SU-DHL-6 (cell line): ENCODE results near the gene MUC3A.

Source experiments
- H2AFZ ChIP-seq: fragments of 200-600 bp; sonication (generic); 2 replicates; pipeline ENCODE4 v1.6.1; 2014; ENCODE audit warnings: low read depth, mild to moderate bottlenecking, moderate library complexity, mixed read lengths, antibody characterized with exemption, low read length; ENCODE audit not compliant: severe bottlenecking
- H3F3A ChIP-seq: fragments of 200-600 bp; shearing (Covaris generic); 2 replicates; pipeline ENCODE4 v1.6.0; 2016; ENCODE audit warnings: antibody characterized with exemption, mild to moderate bottlenecking; ENCODE audit not compliant: insufficient read depth
- H3K27ac ChIP-seq: fragments of 200-600 bp; sonication (generic); 2 replicates; pipeline ENCODE4 v1.5.1; 2016; ENCODE audit warnings: low read depth, mild to moderate bottlenecking, low read length, moderate library complexity, mixed read lengths
- H3K27me3 ChIP-seq: fragments of 200-600 bp; sonication (generic), shearing (Covaris generic); 2 replicates; pipeline ENCODE4 v1.6.0; 2014; ENCODE audit warnings: mild to moderate bottlenecking, low read length
- H3K36me3 ChIP-seq: fragments of 200-600 bp; sonication (generic); 2 replicates; pipeline ENCODE4 v1.6.1; 2014; ENCODE audit warnings: mild to moderate bottlenecking, low read length, mixed read lengths
- H3K4me2 ChIP-seq: fragments of 300-600, 200-600 bp; shearing (Covaris generic), sonication (generic); 2 replicates; pipeline ENCODE4 v1.6.0; 2014; ENCODE audit warnings: low read length, low read depth, mild to moderate bottlenecking; ENCODE audit not compliant: poor library complexity, severe bottlenecking
- H3K4me3 ChIP-seq: fragments of 200-600 bp; sonication (generic); 2 replicates; pipeline ENCODE4 v1.5.1; 2014; ENCODE audit warnings: antibody characterized with exemption, low read length, mild to moderate bottlenecking, mixed read lengths; ENCODE audit not compliant: insufficient read depth, poor library complexity, severe bottlenecking
- H3K79me2 ChIP-seq: fragments of 200-600 bp; sonication (generic); 2 replicates; pipeline ENCODE4 v1.6.1; 2014; ENCODE audit warnings: mild to moderate bottlenecking, low read length, moderate library complexity; ENCODE audit not compliant: insufficient read depth
- H3K9ac ChIP-seq: fragments of 200-600 bp; sonication (generic); 2 replicates; pipeline ENCODE4 v1.7.0; 2014; ENCODE audit warnings: mild to moderate bottlenecking, low read length
- H3K9me2 ChIP-seq: fragments of 200-600 bp; sonication (generic); replicated peaks from 2 replicates; pipeline ENCODE4 v1.6.1; 2014; ENCODE audit warnings: low read length; ENCODE audit not compliant: insufficient read depth
- H3K9me3 ChIP-seq: fragments of 200-600 bp; sonication (generic); 2 replicates; pipeline ENCODE4 v1.6.1; 2014; ENCODE audit warnings: low read length, mixed read lengths; ENCODE audit not compliant: insufficient read depth
- H4K20me1 ChIP-seq: fragments of 200-600 bp; sonication (generic); 2 replicates; pipeline ENCODE4 v1.6.1; 2014; ENCODE audit warnings: low read depth, mild to moderate bottlenecking, antibody characterized with exemption, low read length, moderate library complexity, mixed read lengths
- EZH2phosphoT487 ChIP-seq: fragments of 200-600 bp; sonication (generic), shearing (Covaris generic); conservative IDR thresholded peaks from 2 replicates; pipeline ENCODE4 v1.6.1; 2018; ENCODE audit warnings: mild to moderate bottlenecking, antibody characterized with exemption, low read length, moderate library complexity, mixed read lengths
- TF ChIP-seq, protein P1 (sequence below): fragments of 200-600 bp; sonication (generic); IDR thresholded peaks from one replicate; pipeline ENCODE4 v1.5.1; 2017; ENCODE audit warnings: antibody characterized with exemption, mild to moderate bottlenecking, low read length, moderate library complexity; ENCODE audit not compliant: insufficient read depth, poor library complexity, severe bottlenecking

The MUC3A gene

DNA sequence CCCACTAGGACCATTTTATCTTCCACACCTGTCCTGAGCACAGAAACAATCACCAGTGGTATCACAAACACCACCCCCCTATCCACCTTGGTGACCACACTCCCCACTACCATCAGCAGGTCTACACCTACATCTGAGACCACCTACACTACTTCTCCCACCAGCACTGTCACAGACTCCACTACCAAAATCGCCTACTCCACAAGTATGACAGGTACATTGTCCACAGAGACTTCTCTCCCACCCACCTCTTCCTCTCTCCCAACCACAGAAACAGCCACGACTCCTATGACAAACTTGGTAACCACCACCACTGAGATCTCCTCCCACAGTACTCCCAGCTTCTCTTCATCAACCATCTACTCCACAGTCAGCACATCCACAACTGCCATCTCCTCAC lies 3.3 kb downstream of the MUC3A start:
- Histone ChIP-seq H3K9me3 (no peaks in the 10 kb centered on the region), H3K4me3 (no peak overlapping the region), H3K9me2 (no peaks in the 10 kb centered on the region), H3K9ac (no peak overlapping the region), H2AFZ (no peak overlapping the region), H3K27me3 (0 out of 2 replicates have a peak, but pooled peaks cover 4% of the 10 kb centered on the region), H3K4me2 (no peak overlapping the region), H4K20me1 (no peaks in the 10 kb centered on the region), H3F3A (no peaks in the 10 kb centered on the region), H3K27ac (no peak overlapping the region), H3K36me3 (no peaks in the 10 kb centered on the region), H3K79me2 (no peaks in the 10 kb centered on the region)
- TF ChIP-seq, protein P1, sequence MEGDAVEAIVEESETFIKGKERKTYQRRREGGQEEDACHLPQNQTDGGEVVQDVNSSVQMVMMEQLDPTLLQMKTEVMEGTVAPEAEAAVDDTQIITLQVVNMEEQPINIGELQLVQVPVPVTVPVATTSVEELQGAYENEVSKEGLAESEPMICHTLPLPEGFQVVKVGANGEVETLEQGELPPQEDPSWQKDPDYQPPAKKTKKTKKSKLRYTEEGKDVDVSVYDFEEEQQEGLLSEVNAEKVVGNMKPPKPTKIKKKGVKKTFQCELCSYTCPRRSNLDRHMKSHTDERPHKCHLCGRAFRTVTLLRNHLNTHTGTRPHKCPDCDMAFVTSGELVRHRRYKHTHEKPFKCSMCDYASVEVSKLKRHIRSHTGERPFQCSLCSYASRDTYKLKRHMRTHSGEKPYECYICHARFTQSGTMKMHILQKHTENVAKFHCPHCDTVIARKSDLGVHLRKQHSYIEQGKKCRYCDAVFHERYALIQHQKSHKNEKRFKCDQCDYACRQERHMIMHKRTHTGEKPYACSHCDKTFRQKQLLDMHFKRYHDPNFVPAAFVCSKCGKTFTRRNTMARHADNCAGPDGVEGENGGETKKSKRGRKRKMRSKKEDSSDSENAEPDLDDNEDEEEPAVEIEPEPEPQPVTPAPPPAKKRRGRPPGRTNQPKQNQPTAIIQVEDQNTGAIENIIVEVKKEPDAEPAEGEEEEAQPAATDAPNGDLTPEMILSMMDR, result no peak
- no peak for TF ChIP-seq EZH2phosphoT487

DNA sequence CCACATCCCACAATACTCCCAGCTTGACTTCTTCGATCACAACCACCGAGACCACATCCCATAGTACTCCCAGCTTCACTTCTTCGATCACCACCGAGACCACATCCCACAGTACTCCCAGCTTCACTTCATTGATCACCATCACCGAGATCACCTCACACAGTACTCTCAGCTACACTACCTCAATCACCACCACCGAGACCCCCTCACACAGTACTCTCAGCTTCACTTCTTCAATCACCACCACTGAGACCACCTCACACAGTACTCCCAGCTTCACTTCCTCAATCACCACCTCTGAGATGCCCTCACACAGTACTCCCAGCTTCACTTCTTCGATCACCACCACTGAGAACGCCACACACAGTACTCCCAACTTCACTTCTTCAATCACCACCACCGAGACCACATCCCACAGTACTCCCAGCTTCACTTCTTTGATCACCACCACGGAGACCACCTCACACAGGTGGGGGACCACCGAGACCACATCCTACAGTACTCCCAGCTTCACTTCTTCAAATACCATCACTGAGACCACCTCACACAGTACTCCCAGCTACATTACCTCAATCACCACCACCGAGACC lies 8.6 kb downstream of the MUC3A start:
- H3K4me3 ChIP-seq, result no peak overlapping the region
- no peaks in the 10 kb centered on the region for H4K20me1 ChIP-seq
- H3K27ac ChIP-seq, result no peak overlapping the region
- no peaks in the 10 kb centered on the region for H3F3A ChIP-seq
- H3K27me3 ChIP-seq, result no peaks in the 10 kb centered on the region
- TF ChIP-seq, protein P1, result no peak
- no peak for TF ChIP-seq EZH2phosphoT487
- H3K9me3 ChIP-seq, result no peaks in the 10 kb centered on the region
- H3K79me2 ChIP-seq, result no peaks in the 10 kb centered on the region
- no peaks in the 10 kb centered on the region for H3K36me3 ChIP-seq
- no peaks in the 10 kb centered on the region for H3K9me2 ChIP-seq
- no peak overlapping the region for H3K4me2 ChIP-seq
- H3K9ac ChIP-seq, result no peak overlapping the region
- H2AFZ ChIP-seq, result no peak overlapping the region

DNA sequence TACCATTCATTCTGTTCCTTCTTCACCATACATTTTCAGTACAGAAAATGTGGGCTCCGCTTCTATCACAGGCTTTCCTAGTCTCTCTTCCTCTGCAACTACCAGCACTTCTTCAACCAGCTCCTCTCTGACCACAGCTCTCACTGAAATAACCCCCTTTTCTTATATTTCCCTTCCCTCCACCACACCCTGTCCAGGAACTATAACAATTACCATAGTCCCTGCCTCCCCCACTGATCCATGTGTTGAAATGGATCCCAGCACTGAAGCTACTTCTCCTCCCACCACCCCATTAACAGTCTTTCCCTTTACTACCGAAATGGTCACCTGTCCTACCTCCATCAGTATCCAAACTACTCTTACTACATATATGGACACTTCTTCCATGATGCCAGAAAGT lies 10.6 kb downstream of the MUC3A start:
- Histone ChIP-seq H3K27me3 (no peaks in the 10 kb centered on the region), H3K9ac (no peak overlapping the region), H3K27ac (no peak overlapping the region), H2AFZ (no peak overlapping the region), H3F3A (no peaks in the 10 kb centered on the region), H4K20me1 (no peaks in the 10 kb centered on the region), H3K79me2 (no peaks in the 10 kb centered on the region), H3K4me2 (no peak overlapping the region), H3K9me2 (no peaks in the 10 kb centered on the region), H3K4me3 (no peak overlapping the region), H3K36me3 (no peaks in the 10 kb centered on the region), H3K9me3 (no peaks in the 10 kb centered on the region)
- TF ChIP-seq, protein P1, result no peak
- TF ChIP-seq EZH2phosphoT487, result no peak
